H9 (cell line): Measurements from ENCODE around the gene TBX1. TPM values are rescaled to one million over a fixed set of nuclear protein-coding genes. Genes with fewer than 3 reads are reported as not detected.
A peak's percentile ranks its signal among the peaks of the same experiment; 100 is the strongest.

ENCODE experiments used
- DNase-seq: peaks from one replicate; pipeline ENCODE4 v3.0.0-alpha.2; 2017
- H2AFZ ChIP-seq: one replicate; pipeline ENCODE4 v1.6.1; 2013; ENCODE audit warnings: mild to moderate bottlenecking, low read length, control low read depth, moderate library complexity
- H2AK5ac ChIP-seq: 2 replicates; pipeline ENCODE4 v1.6.1; 2013; ENCODE audit warnings: low read length, control low read depth, mixed read lengths; ENCODE audit not compliant: insufficient read length
- H2BK120ac ChIP-seq: one replicate; pipeline ENCODE4 v1.6.1; 2013; ENCODE audit warnings: low read depth, mild to moderate bottlenecking, low read length, control low read depth, inconsistent platforms; ENCODE audit not compliant: poor library complexity, severe bottlenecking
- H2BK12ac ChIP-seq: 2 replicates; pipeline ENCODE4 v1.6.1; 2013; ENCODE audit warnings: low read length, control low read depth, mixed read lengths, low read depth; ENCODE audit not compliant: insufficient read length
- H2BK15ac ChIP-seq: 2 replicates; pipeline ENCODE4 v1.6.1; 2013; ENCODE audit warnings: low read depth, low read length, control low read depth
- H2BK20ac ChIP-seq: one replicate; pipeline ENCODE4 v1.6.1; 2013; ENCODE audit warnings: low read depth, mild to moderate bottlenecking, low read length, control low read depth, inconsistent platforms; ENCODE audit not compliant: poor library complexity, severe bottlenecking
- H2BK5ac ChIP-seq: 2 replicates; pipeline ENCODE4 v1.6.1; 2013; ENCODE audit warnings: low read length, control low read depth, mixed read lengths; ENCODE audit not compliant: insufficient read length
- H3K14ac ChIP-seq: 2 replicates; pipeline ENCODE4 v1.6.1; 2013; ENCODE audit warnings: low read length, control low read depth; ENCODE audit not compliant: insufficient read depth
- H3K18ac ChIP-seq: 2 replicates; pipeline ENCODE4 v1.6.1; 2013; ENCODE audit warnings: low read depth, mild to moderate bottlenecking, mixed read lengths, low read length, control low read depth; ENCODE audit not compliant: insufficient read length
- H3K23ac ChIP-seq: 2 replicates; pipeline ENCODE4 v1.6.1; 2013; ENCODE audit warnings: low read length, control low read depth, mixed read lengths, low read depth; ENCODE audit not compliant: insufficient read length
- H3K23me2 ChIP-seq: 2 replicates; pipeline ENCODE4 v1.6.1; 2013; ENCODE audit warnings: low read depth, mild to moderate bottlenecking, mixed read lengths, low read length, control low read depth; ENCODE audit not compliant: insufficient read length, poor library complexity, severe bottlenecking
- H3K27ac ChIP-seq: 2 replicates; pipeline ENCODE4 v1.5.1; 2013; ENCODE audit warnings: low read length, control low read depth, mixed read lengths, low read depth; ENCODE audit not compliant: insufficient read length
- H3K27me3 ChIP-seq: 2 replicates; pipeline ENCODE4 v1.6.1; 2013; ENCODE audit warnings: low read length, control low read depth, inconsistent platforms; ENCODE audit not compliant: insufficient read depth
- H3K4ac ChIP-seq: 2 replicates; pipeline ENCODE4 v1.6.1; 2013; ENCODE audit warnings: low read depth, mild to moderate bottlenecking, control low read depth, inconsistent platforms, low read length, moderate library complexity
- H3K4me1 ChIP-seq: 2 replicates; pipeline ENCODE4 v1.6.1; 2013; ENCODE audit warnings: low read length, control low read depth, inconsistent platforms; ENCODE audit not compliant: insufficient read depth
- H3K4me2 ChIP-seq: 2 replicates; pipeline ENCODE4 v1.6.1; 2013; ENCODE audit warnings: low read length, control low read depth, mixed read lengths; ENCODE audit not compliant: insufficient read length, insufficient read depth
- H3K56ac ChIP-seq: 2 replicates; pipeline ENCODE4 v1.6.1; 2013; ENCODE audit warnings: low read depth, mild to moderate bottlenecking, mixed read lengths, low read length, control low read depth; ENCODE audit not compliant: insufficient read length
- H3K79me1 ChIP-seq: 2 replicates; pipeline ENCODE4 v1.6.1; 2013; ENCODE audit warnings: low read depth, mild to moderate bottlenecking, moderate library complexity, low read length, control low read depth, inconsistent platforms; ENCODE audit not compliant: insufficient read depth, poor library complexity, severe bottlenecking
- H3K79me2 ChIP-seq: 2 replicates; pipeline ENCODE4 v1.6.1; 2013; ENCODE audit warnings: low read length, control low read depth, inconsistent platforms; ENCODE audit not compliant: insufficient read depth
- H3K9ac ChIP-seq: 2 replicates; pipeline ENCODE4 v1.6.1; 2013; ENCODE audit warnings: low read length, control low read depth, mixed read lengths; ENCODE audit not compliant: insufficient read length; ENCODE audit errors: extremely low read depth
- H3K9me3 ChIP-seq: one replicate; pipeline ENCODE4 v1.6.1; 2013; ENCODE audit warnings: low read depth, low read length, inconsistent platforms; ENCODE audit not compliant: control insufficient read depth
- H3T11ph ChIP-seq: one replicate; pipeline ENCODE4 v1.6.1; 2013; ENCODE audit warnings: mild to moderate bottlenecking, low read length, control low read depth, inconsistent platforms
- H4K20me1 ChIP-seq: one replicate; pipeline ENCODE4 v1.6.1; 2013; ENCODE audit not compliant: control insufficient read depth, insufficient read length, insufficient read depth
- H4K5ac ChIP-seq: 2 replicates; pipeline ENCODE4 v1.6.1; 2013; ENCODE audit warnings: low read depth, mild to moderate bottlenecking, mixed read lengths, low read length, control low read depth; ENCODE audit not compliant: insufficient read length
- H4K8ac ChIP-seq: replicated peaks from 2 replicates; pipeline ENCODE4 v1.6.1; 2013; ENCODE audit warnings: low read length, control low read depth, mixed read lengths, low read depth; ENCODE audit not compliant: insufficient read length
- H4K91ac ChIP-seq: 2 replicates; pipeline ENCODE4 v1.6.1; 2013; ENCODE audit warnings: low read depth, mild to moderate bottlenecking, moderate library complexity, mixed read lengths, low read length, control low read depth; ENCODE audit not compliant: insufficient read length
- H3K27ac Mint-ChIP-seq, 3 experiments: 2 replicates in 2 of 3; 3 replicates in 1 of 3; pipeline ENCODE4 v1.8.0; 2020 to 2021; ENCODE audit warnings: mixed read lengths in 3 of 3, mild to moderate bottlenecking in 1 of 3, moderate library complexity in 1 of 3
- H3K27me3 Mint-ChIP-seq: 2 replicates; pipeline ENCODE4 v1.8.0; 2021; ENCODE audit warnings: low read depth, mild to moderate bottlenecking, moderate library complexity, mixed read lengths
- H3K36me3 Mint-ChIP-seq, 3 experiments: 2 replicates in 2 of 3; 3 replicates in 1 of 3; pipeline ENCODE4 v1.8.0; 2020 to 2021; ENCODE audit warnings: low read depth in 3 of 3, mixed read lengths in 3 of 3; ENCODE audit not compliant: insufficient read depth in 1 of 3
- H3K4me1 Mint-ChIP-seq, 2 experiments: 2 replicates each; pipeline ENCODE4 v1.8.0; 2020; ENCODE audit warnings: mixed read lengths in 2 of 2
- H3K4me3 Mint-ChIP-seq, 2 experiments: 2 replicates in 1 of 2; 3 replicates in 1 of 2; pipeline ENCODE4 v1.8.0; 2020 to 2021; ENCODE audit warnings: mild to moderate bottlenecking in 2 of 2, mixed read lengths in 2 of 2, moderate library complexity in 1 of 2
- H3K9me3 Mint-ChIP-seq, 2 experiments: 2 replicates in 1 of 2; 3 replicates in 1 of 2; pipeline ENCODE4 v1.8.0; 2020; ENCODE audit warnings: mild to moderate bottlenecking in 2 of 2, mixed read lengths in 2 of 2, moderate library complexity in 1 of 2
- WGBS: extraction: QIAGEN DNeasy Blood & Tissue Kit; methylation state at CpG from one replicate; pipeline ENCODE4 v1.1.7; 2013; ENCODE audit warnings: missing lambda C conversion rate, low lambda C conversion rate, mixed read lengths; ENCODE audit not compliant: insufficient read length; ENCODE audit errors: extremely low coverage; 5-methylcytosine and 5-hydroxymethylcytosine counted together
- total RNA-seq: library from RNA; stranded (reverse); gene quantifications from 2 replicates; pipeline ENCODE4 v1.2.1, GENCODE V29; 2021
- TF ChIP-seq, protein P1 (sequence below): fragments of 200-600 bp; sonication (generic); conservative IDR thresholded peaks from 3 replicates; pipeline ENCODE4 v1.8.0; 2021; ENCODE audit warnings: antibody characterized with exemption, mild to moderate bottlenecking

The TBX1 gene
- total RNA-seq, 1 experiment from 2014 or later: 2.2 TPM

DNA sequence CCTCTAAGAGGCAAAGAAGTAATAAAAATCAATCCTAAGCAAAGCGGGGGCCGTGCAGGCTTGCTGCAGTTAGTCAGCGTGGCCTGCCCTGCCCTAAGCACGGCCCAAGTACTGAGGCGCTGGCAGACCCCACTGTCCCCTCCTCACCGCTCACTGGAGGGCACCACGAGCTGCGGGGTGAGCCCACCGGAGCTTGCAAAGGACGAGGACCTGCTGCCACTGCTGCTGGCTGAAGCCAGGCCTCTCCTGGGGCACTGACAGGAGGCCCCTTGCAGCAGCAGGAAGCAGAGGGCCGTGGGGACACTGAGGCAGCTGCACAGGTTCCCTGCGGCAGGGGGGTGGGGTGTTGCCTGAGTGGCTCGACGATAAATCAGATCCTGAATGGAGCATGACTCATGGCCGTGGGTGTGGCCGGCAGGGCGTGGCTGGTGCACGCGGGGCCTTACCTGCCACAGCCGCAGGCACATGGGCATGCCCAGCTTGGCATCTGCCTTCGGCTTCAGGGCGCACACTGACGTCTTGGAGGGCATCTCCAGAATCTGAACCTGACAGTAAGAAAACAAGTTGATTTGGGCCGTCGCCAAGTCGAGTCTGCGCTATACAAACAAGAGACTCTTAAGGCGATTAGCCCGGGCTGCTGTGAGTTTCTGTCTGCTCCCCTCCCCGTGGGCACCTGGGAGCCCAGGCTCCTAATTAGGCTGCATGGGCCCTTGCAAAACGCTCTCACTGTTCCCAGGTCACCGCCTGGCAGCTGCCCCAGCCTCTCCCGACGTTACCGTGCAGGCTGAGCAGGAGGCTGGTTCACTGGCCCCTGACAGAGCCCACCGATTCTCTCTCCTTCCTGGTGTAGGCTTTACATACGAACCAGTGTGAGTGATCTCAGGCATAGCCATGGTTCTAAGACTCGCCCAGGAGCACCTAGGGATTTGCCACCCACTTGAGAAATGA lies 45.9 kb downstream of the TBX1 start:
- Histone ChIP-seq H3K27ac (no peak overlapping the region), H3K18ac (no peak overlapping the region), H3K4ac (no peak overlapping the region), H3K4me2 (no peak overlapping the region), H2AFZ (no peak overlapping the region), H4K91ac (no peak overlapping the region), H3K4me1 (no peaks in the 10 kb centered on the region), H2BK120ac (no peak overlapping the region), H3K27me3 (no peaks in the 10 kb centered on the region), H3K79me1 (no peaks in the 10 kb centered on the region), H2BK5ac (no peak overlapping the region), H3K9me3 (no peaks in the 10 kb centered on the region), H2BK15ac (no peak overlapping the region), H2BK12ac (no peak overlapping the region), H3K23ac (no peak overlapping the region), H2AK5ac (no peak overlapping the region), H3K9ac (no peak overlapping the region), H3K56ac (no peak overlapping the region), H4K8ac (no peak overlapping the region), H3T11ph (no peak overlapping the region), H4K20me1 (no peaks in the 10 kb centered on the region), H3K79me2 (no peaks in the 10 kb centered on the region), H4K5ac (no peak overlapping the region), H3K14ac (no peak overlapping the region; the same call in 1 of the 2 replicates), H3K23me2 (peaks cover 3% of the 10 kb centered on the region), H2BK20ac (no peak overlapping the region)
- Mint-ChIP-seq H3K9me3 (no peaks in the 10 kb centered on the region), H3K36me3 (peaks cover 0 to 4% (median 0%) of the 10 kb centered on the region in 3 experiments; a peak in 2 of 7 replicates), H3K27ac (0 out of 7 replicates have a peak overlapping the region, but pooled peaks of 1 of the 3 experiments have one; percentile 52), H3K4me3 (no peak overlapping the region; a peak in 1 of 5 replicates), H3K27me3 (no peaks in the 10 kb centered on the region; the same call in 1 of the 2 replicates), H3K4me1 (peaks cover 3 to 7% of the 10 kb centered on the region in 2 experiments; a peak in 2 of 4 replicates)
- no CpG with 5 or more reads among the region's 38 CpGs for WGBS
- TF ChIP-seq, protein P1, sequence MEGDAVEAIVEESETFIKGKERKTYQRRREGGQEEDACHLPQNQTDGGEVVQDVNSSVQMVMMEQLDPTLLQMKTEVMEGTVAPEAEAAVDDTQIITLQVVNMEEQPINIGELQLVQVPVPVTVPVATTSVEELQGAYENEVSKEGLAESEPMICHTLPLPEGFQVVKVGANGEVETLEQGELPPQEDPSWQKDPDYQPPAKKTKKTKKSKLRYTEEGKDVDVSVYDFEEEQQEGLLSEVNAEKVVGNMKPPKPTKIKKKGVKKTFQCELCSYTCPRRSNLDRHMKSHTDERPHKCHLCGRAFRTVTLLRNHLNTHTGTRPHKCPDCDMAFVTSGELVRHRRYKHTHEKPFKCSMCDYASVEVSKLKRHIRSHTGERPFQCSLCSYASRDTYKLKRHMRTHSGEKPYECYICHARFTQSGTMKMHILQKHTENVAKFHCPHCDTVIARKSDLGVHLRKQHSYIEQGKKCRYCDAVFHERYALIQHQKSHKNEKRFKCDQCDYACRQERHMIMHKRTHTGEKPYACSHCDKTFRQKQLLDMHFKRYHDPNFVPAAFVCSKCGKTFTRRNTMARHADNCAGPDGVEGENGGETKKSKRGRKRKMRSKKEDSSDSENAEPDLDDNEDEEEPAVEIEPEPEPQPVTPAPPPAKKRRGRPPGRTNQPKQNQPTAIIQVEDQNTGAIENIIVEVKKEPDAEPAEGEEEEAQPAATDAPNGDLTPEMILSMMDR: no peak
- DNase-seq: no peak
